ENCODE results near the gene PCDHGB1.
"Not testable (repeated sequence)": the region's sequence is repeated elsewhere in the genome, so short reads cannot be mapped to it uniquely, and the experiment has no call there.

Gene PCDHGB1

GRCh38 chr5:141349917-141350619 lies at the start of gene PCDHGB1:
Gene PCDHGB1 (plus strand): TSS chr5:141350099. CDS start chr5:141350261, 162 bp downstream.
- no peak for DNase-seq

- DNase-seq: no peak
Measured at GRCh38 chr5:141303756-141304155, 46.1 kb upstream of the PCDHGB1 start, which contains the start of gene SLC25A2. Gene SLC25A2 (minus strand): TSS chr5:141304049. CDS start chr5:141303865, 184 bp downstream.

GRCh38 chr5:141306630-141307029 lies 43.3 kb upstream of the PCDHGB1 start:
- DNase-seq: no peak

GRCh38 chr5:141313711-141314110 lies 36.2 kb upstream of the PCDHGB1 start:
- DNase-seq: no peak

- DNase-seq: not testable (repeated sequence)
Measured at GRCh38 chr5:141316963-141317362, 32.9 kb upstream of the PCDHGB1 start.

- no peak for DNase-seq
Measured at GRCh38 chr5:141319202-141319601, 30.7 kb upstream of the PCDHGB1 start.

GRCh38 chr5:141319699-141320098 lies 30.2 kb upstream of the PCDHGB1 start:
- DNase-seq: no peak

GRCh38 chr5:141320225-141321169 lies 29.4 kb upstream of the PCDHGB1 start, which contains the start of gene TAF7:
Gene TAF7 (minus strand): TSS chr5:141320784. CDS start chr5:141320044, 740 bp downstream.
- DNase-seq: peak; percentile 84 to 86

- DNase-seq: no peak
Measured at GRCh38 chr5:141322261-141322660, 27.6 kb upstream of the PCDHGB1 start.

- peak; percentile 57 to 66 for DNase-seq
Measured at GRCh38 chr5:141326088-141326854, 23.6 kb upstream of the PCDHGB1 start.

- no peak for DNase-seq
Measured at GRCh38 chr5:141328231-141328630, 21.7 kb upstream of the PCDHGB1 start.

GRCh38 chr5:141330299-141331080 lies 19.4 kb upstream of the PCDHGB1 start, which contains the start of gene PCDHGA1:
Gene PCDHGA1 (plus strand): TSS chr5:141330514.
- DNase-seq: no peak

GRCh38 chr5:141332571-141332970 lies 17.3 kb upstream of the PCDHGB1 start:
- not testable (repeated sequence) for DNase-seq

GRCh38 chr5:141338538-141339306 lies 11.2 kb upstream of the PCDHGB1 start, which contains the start of gene PCDHGA2:
Gene PCDHGA2 (plus strand): TSS chr5:141338760.
- no peak for DNase-seq

GRCh38 chr5:141340781-141341354 lies 9.0 kb upstream of the PCDHGB1 start:
- not testable (repeated sequence) for DNase-seq

- no peak for DNase-seq
Measured at GRCh38 chr5:141342773-141343172, 7.1 kb upstream of the PCDHGB1 start.

GRCh38 chr5:141343242-141343952 lies 6.5 kb upstream of the PCDHGB1 start, which contains the start of gene PCDHGA3:
Gene PCDHGA3 (plus strand): TSS chr5:141343829. CDS start chr5:141344034, 205 bp downstream.
- no peak for DNase-seq

GRCh38 chr5:141343953-141344463 lies 5.9 kb upstream of the PCDHGB1 start:
- no peak for DNase-seq

- no peak for DNase-seq
Measured at GRCh38 chr5:141345327-141345726, 4.6 kb upstream of the PCDHGB1 start.

All from hippocampal formation (tissue), 2 donors.